ENCODE measurements around the gene CERS6.

GRCh38 chr2:168639441-168639898 lies 183.4 kb downstream of the CERS6 start:
- TF ChIP-seq CTCF (conservative IDR thresholded peaks at IDR 0.05) (no peak), EZH2 (IDR thresholded peaks at IDR 0.05; ENCODE audit: low read depth) (no peak)
